Common myeloid progenitor, CD34-positive (primary cell): ENCODE measurements around the gene DAPL1.

ENCODE experiments used
- CTCF ChIA-PET: fragments of 350-600 bp; sonication (Branson Sonifier 250); formaldehyde crosslinking; loops from one replicate; lab custom pipeline; 2021; ENCODE audit warnings: antibody characterized with exemption; lab: Charles Lee
- POLR2A ChIA-PET: fragments of 350-600 bp; sonication (Branson Sonifier 250); formaldehyde crosslinking; loops from one replicate; lab custom pipeline; 2021; ENCODE audit warnings: antibody characterized with exemption; lab: Charles Lee
- DNase-seq, 3 donors: peaks; one replicate each; pipeline versions ENCODE4 v3.0.0 to v3.0.0-alpha.2; 2013
- H3K27ac ChIP-seq, 2 experiments: 1 replicate in 1 of 2; 2 replicates in 1 of 2; pipeline ENCODE4 v1.7.0; 2013; ENCODE audit warnings: inconsistent platforms in 2 of 2, low read length in 2 of 2, mild to moderate bottlenecking in 2 of 2, low read depth in 1 of 2, moderate library complexity in 1 of 2; ENCODE audit not compliant: severe bottlenecking in 2 of 2, insufficient read depth in 1 of 2, poor library complexity in 1 of 2
- H3K27me3 ChIP-seq, 5 experiments: replicated peaks in 2 of 5; 1 replicate in 3 of 5; 2 replicates in 2 of 5; pipeline versions ENCODE4 v1.6.1 to v1.7.0; 2013; ENCODE audit warnings: low read length in 4 of 5, mild to moderate bottlenecking in 2 of 5, moderate library complexity in 2 of 5, inconsistent platforms in 1 of 5; ENCODE audit not compliant: insufficient read depth in 5 of 5, control insufficient read depth in 4 of 5
- H3K36me3 ChIP-seq, 4 experiments: 1 replicate in 2 of 4; 2 replicates in 2 of 4; pipeline versions ENCODE4 v1.6.1 to v1.7.0; 2013; ENCODE audit warnings: low read length in 3 of 4, control low read depth in 1 of 4, mild to moderate bottlenecking in 1 of 4; ENCODE audit not compliant: control insufficient read depth in 4 of 4, insufficient read depth in 4 of 4
- H3K4me1 ChIP-seq, 4 experiments: 1 replicate in 3 of 4; 2 replicates in 1 of 4; pipeline versions ENCODE4 v1.6.1 to v1.7.1; 2013; ENCODE audit warnings: low read length in 3 of 4, mild to moderate bottlenecking in 3 of 4, control low read depth in 1 of 4, inconsistent platforms in 1 of 4, moderate library complexity in 1 of 4; ENCODE audit not compliant: control insufficient read depth in 4 of 4, insufficient read depth in 4 of 4; ENCODE audit errors: control extremely low read depth in 1 of 4
- H3K4me3 ChIP-seq, 7 experiments: 1 replicate in 4 of 7; 2 replicates in 3 of 7; pipeline versions ENCODE4 v1.5.1 to v1.7.0; 2013; ENCODE audit warnings: mild to moderate bottlenecking in 7 of 7, low read length in 6 of 7, moderate library complexity in 6 of 7, inconsistent platforms in 2 of 7, low read depth in 2 of 7, control low read depth in 1 of 7; ENCODE audit not compliant: insufficient read depth in 4 of 7, control insufficient read depth in 1 of 7; ENCODE audit errors: extremely low read depth in 1 of 7
- H3K9me3 ChIP-seq, 5 experiments: 1 replicate in 4 of 5; 2 replicates in 1 of 5; pipeline versions ENCODE4 v1.6.1 to v1.7.1; 2013; ENCODE audit warnings: low read length in 4 of 5, mild to moderate bottlenecking in 2 of 5, inconsistent platforms in 1 of 5, low read depth in 1 of 5, moderate library complexity in 1 of 5; ENCODE audit not compliant: control insufficient read depth in 4 of 5, insufficient read depth in 2 of 5; ENCODE audit errors: control extremely low read depth in 1 of 5
- WGBS: methylation state at CpG from one replicate; pipeline ENCODE4 v1.1.5; 2013; ENCODE audit not compliant: insufficient coverage; 5-methylcytosine and 5-hydroxymethylcytosine counted together

Gene DAPL1

DNA sequence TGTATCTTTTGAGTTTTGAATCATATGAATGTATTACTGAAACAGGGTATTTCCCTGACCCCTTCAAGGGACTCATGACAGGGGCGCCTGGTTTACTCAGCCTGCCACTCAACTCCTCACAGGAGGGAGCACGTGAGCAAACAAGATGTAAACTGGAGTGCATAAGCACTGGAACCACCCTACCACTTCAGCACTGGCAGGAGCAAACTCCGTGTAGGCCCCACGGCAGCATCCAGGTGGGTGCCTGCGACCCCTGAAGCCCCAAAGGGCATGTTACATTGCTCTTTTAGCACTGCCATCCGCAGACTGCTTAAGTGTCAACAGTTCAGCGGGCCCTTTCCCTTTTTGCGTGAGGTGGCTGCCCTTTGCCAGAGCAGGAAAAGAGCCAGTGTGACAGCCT, 8.2 kb upstream of the DAPL1 start:
- ChIA-PET POLR2A (no interaction called here), CTCF (no interaction called here)
- H3K9me3 ChIP-seq = peaks cover 0 to 6% (median 4%) of the 10 kb centered on the region in 5 experiments
- H3K27ac ChIP-seq = no peak overlapping the region
- no peaks in the 10 kb centered on the region for H3K27me3 ChIP-seq
- H3K36me3 ChIP-seq = no peaks in the 10 kb centered on the region
- H3K4me1 ChIP-seq = peaks cover 0 to 4% (median 1%) of the 10 kb centered on the region in 4 experiments
- DNase-seq = no peak
- 97% methylated on average over 8 of the region's 8 CpGs for WGBS
- H3K4me3 ChIP-seq = no peak overlapping the region

- no CpG with 5 or more reads among the region's 2 CpGs for WGBS
- DNase-seq = no peak
- POLR2A ChIA-PET = no interaction called here
- no peaks in the 10 kb centered on the region for H3K27me3 ChIP-seq
- H3K9me3 ChIP-seq = peaks cover 0 to 6% (median 4%) of the 10 kb centered on the region in 5 experiments
- peaks cover 0 to 3% (median under 1%) of the 10 kb centered on the region in 4 experiments for H3K4me1 ChIP-seq
- no peak overlapping the region for H3K27ac ChIP-seq
- CTCF ChIA-PET = no interaction called here
- no peak overlapping the region for H3K4me3 ChIP-seq
- no peaks in the 10 kb centered on the region for H3K36me3 ChIP-seq
These were observed 6.2 kb upstream of the DAPL1 start for GRCh38 chr2:158788951-158789350.

DNA sequence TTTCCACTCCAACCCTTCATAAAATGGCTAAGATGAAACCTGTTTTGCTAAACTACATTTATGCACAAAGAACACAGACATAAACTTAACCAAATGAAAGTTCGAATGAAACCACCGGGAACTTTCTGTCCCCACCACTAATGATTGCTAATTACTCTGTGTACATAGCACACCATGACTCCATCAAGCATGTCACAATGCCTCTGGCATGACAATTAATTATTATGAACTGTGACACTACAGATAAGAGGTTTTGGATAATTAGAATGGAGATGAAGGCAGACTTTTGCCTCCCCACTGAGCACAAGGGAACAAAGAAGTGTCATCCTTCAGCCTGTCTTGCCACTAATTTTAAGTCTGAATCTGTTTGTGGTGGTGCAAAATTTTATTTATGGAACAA, 1.5 kb downstream of the DAPL1 start:
- POLR2A ChIA-PET = no interaction called here
- WGBS = 80% methylated on average over 1 of the region's 2 CpGs
- H3K4me3 ChIP-seq = no peak overlapping the region
- peaks cover 0 to 4% (median 0%) of the 10 kb centered on the region in 4 experiments for H3K4me1 ChIP-seq
- CTCF ChIA-PET = interaction anchor here (1.4 kb wide), 1 partner anchor 21 kb away, joined by 3 read pairs; no protein-coding TSS in a partner anchor
- peaks cover 0 to 2% (median 0%) of the 10 kb centered on the region in 5 experiments for H3K27me3 ChIP-seq
- no peak for DNase-seq
- no peak overlapping the region for H3K27ac ChIP-seq
- H3K9me3 ChIP-seq = no peaks in the 10 kb centered on the region
- H3K36me3 ChIP-seq = no peaks in the 10 kb centered on the region

DNA sequence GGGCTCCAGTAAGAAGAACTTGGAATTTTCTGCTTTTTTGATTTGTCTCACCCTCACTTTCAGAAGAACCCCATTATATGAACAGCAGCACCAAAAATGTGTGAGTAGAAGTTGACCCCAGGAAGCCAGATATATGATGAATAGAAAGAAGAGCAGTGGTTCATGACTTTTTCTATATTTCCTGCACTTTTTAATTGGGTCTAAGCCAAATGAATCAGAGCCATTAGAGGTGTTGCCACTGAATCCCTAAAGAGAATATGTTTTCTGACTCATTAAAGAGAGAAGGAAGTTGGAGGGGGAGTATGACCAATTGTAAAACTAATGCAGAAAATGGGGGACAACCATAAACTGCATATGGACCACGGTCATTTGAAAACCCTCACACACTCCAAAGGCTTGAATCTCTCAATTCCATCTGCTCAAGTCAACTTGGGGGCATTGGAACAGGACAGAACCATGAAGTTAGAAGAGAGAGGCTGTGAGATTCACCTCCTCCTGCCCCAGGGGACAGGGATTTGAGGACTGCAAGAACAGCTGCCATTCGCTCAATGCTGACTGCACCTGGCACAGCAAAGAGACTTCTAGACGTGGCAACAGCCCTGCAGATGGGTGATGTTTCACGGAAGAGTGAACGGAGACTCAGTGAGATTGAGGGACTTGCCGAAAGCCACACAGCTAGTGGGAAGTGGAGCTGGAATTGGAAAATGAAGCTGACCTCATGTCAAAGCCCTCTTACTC, 3.0 kb downstream of the DAPL1 start:
- H3K27me3 ChIP-seq = peaks cover 0 to 2% (median 0%) of the 10 kb centered on the region in 5 experiments
- ChIA-PET CTCF (no interaction called here), POLR2A (no interaction called here)
- H3K4me3 ChIP-seq = no peak overlapping the region
- no peaks in the 10 kb centered on the region for H3K9me3 ChIP-seq
- WGBS = 97% methylated on average over 5 of the region's 6 CpGs
- H3K36me3 ChIP-seq = no peaks in the 10 kb centered on the region
- H3K4me1 ChIP-seq = peaks cover 0 to 4% (median 0%) of the 10 kb centered on the region in 4 experiments
- H3K27ac ChIP-seq = no peak overlapping the region
- DNase-seq = no peak

DNA sequence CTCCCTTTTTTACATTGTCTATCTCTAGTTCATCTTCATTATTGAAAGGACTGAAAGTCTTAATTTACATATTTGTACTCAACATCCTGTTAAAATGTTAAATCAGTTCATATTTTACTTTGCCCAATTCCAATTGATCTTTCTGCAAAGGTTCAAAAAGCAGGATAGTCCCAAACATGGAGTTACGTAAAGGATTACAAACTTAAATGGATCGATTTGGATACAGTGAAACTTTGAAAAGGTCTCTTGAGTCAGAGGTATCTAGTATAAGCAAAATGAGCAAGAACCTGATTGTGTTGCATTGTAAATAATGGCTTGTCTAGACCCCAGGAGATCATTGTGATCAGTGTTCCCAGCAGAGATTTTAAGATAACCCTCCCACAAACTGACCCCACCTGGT, 4.1 kb downstream of the DAPL1 start:
- Histone ChIP-seq H3K4me1 (peaks cover 0 to 4% (median 0%) of the 10 kb centered on the region in 4 experiments), H3K4me3 (no peak overlapping the region), H3K36me3 (no peaks in the 10 kb centered on the region), H3K9me3 (no peaks in the 10 kb centered on the region), H3K27me3 (peaks cover 0 to 2% (median 0%) of the 10 kb centered on the region in 5 experiments), H3K27ac (no peak overlapping the region)
- ChIA-PET POLR2A (no interaction called here), CTCF (no interaction called here)
- 96% methylated on average over 2 of the region's 2 CpGs for WGBS
- no peak for DNase-seq

GRCh38 chr2:158803506-158803905, 8.4 kb downstream of the DAPL1 start:
- DNase-seq = no peak
- WGBS = 100% methylated on average over 2 of the region's 2 CpGs
- POLR2A ChIA-PET = no interaction called here
- Histone ChIP-seq H3K27ac (no peak overlapping the region), H3K36me3 (no peaks in the 10 kb centered on the region), H3K9me3 (no peaks in the 10 kb centered on the region), H3K4me3 (no peak overlapping the region), H3K4me1 (no peaks in the 10 kb centered on the region), H3K27me3 (no peaks in the 10 kb centered on the region)
- CTCF ChIA-PET = no interaction called here

GRCh38 chr2:158805255-158805654, 10.1 kb downstream of the DAPL1 start:
- no peaks in the 10 kb centered on the region for H3K4me1 ChIP-seq
- WGBS = 100% methylated on average over 1 of the region's 4 CpGs
- no peaks in the 10 kb centered on the region for H3K9me3 ChIP-seq
- ChIA-PET CTCF (no interaction called here), POLR2A (no interaction called here)
- DNase-seq = no peak
- H3K27me3 ChIP-seq = no peaks in the 10 kb centered on the region
- H3K36me3 ChIP-seq = no peaks in the 10 kb centered on the region
- no peak overlapping the region for H3K4me3 ChIP-seq
- no peak overlapping the region for H3K27ac ChIP-seq
